ENCODE results near the gene TMEM82.

TMEM82 gene

DNA sequence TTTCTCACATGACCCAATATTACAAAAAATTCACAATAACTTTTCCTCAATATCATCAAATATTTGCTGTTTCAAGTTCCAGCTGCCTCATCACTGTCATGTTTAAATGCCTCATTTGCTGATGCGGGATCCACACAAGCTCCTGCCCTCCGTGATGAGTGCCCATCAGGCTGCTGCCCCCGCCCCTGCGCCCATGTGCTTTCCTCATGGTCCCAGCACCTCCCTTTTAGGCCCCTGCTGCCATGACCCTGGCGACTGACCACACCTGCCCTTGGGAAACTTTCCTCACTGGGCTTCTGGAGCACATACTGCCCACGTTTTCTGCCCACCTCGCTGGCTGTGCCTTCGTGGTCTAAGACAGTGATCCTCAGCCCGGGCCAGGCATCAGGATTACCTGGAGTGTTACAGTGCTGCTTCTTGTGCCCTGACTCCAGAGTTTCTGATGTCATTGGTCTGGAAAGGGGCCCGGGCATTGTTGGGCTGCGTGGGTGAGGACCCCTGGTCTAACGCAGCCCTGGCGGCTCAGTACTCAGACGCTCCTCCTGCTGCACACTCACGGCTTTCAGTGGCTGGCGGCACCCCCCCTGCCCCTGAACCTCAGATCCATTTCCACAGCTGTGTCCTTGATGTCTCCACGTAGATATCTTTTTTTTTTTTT is 37.6 kb upstream of the TMEM82 start:
- Histone ChIP-seq H3K9ac (ENCODE audit: low read length) (no peak overlapping the region), H3K79me2 (ENCODE audit: low read length) (peaks cover 65% of the 10 kb centered on the region), H3K4me2 (ENCODE audit: low read length) (no peak overlapping the region)

DNA sequence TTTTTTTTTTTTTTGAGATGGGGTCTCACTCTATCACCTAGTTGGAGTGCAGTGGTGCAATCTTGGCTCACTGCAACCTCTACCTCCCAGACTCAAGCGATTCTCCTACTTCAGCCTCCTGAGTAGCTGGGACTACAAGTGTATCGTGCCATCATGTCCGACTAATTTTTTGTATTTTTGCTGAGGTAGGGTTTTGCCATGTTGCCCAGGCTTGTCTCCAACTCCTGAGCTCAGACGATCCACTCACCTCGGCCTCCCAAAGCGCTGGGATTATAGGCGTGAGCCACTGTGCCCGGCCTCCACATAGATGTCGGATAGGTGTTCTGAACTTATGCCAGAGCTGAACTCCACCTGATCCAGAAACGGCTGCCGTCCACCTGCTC is 37.1 kb upstream of the TMEM82 start:
- Histone ChIP-seq H3K36me3 (replicated peaks; ENCODE audit: low read depth, low read length) (peaks cover 14% of the 10 kb centered on the region), H3K27me3 (ENCODE audit: low read depth, low read length) (no peaks in the 10 kb centered on the region), H3K79me2 (ENCODE audit: low read length) (peaks cover 61% of the 10 kb centered on the region), H3K4me1 (ENCODE audit: low read length) (no peaks in the 10 kb centered on the region), H3K4me3 (ENCODE audit: low read length) (no peak overlapping the region), H4K20me1 (ENCODE audit: insufficient read depth, low read length) (peaks cover 15% of the 10 kb centered on the region), H3K9me3 (ENCODE audit: insufficient read depth, low read length) (no peaks in the 10 kb centered on the region), H2AFZ (ENCODE audit: low read depth, low read length) (no peak overlapping the region), H3K9ac (ENCODE audit: low read length) (no peak overlapping the region), H3K27ac (ENCODE audit: low read length) (no peak overlapping the region), H3K4me2 (ENCODE audit: low read length) (no peak overlapping the region)
- TF ChIP-seq EZH2phosphoT487 (IDR thresholded peaks at IDR 0.05; ENCODE audit: low read depth): no peak
- TF ChIP-seq, protein P1, sequence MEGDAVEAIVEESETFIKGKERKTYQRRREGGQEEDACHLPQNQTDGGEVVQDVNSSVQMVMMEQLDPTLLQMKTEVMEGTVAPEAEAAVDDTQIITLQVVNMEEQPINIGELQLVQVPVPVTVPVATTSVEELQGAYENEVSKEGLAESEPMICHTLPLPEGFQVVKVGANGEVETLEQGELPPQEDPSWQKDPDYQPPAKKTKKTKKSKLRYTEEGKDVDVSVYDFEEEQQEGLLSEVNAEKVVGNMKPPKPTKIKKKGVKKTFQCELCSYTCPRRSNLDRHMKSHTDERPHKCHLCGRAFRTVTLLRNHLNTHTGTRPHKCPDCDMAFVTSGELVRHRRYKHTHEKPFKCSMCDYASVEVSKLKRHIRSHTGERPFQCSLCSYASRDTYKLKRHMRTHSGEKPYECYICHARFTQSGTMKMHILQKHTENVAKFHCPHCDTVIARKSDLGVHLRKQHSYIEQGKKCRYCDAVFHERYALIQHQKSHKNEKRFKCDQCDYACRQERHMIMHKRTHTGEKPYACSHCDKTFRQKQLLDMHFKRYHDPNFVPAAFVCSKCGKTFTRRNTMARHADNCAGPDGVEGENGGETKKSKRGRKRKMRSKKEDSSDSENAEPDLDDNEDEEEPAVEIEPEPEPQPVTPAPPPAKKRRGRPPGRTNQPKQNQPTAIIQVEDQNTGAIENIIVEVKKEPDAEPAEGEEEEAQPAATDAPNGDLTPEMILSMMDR (IDR thresholded peaks at IDR 0.05; ENCODE audit: low read depth, low read length): no peak

More for the DNA sequence above, 37.6 kb upstream of the TMEM82 start:
- Histone ChIP-seq H3K9me3 (ENCODE audit: insufficient read depth, low read length) (no peaks in the 10 kb centered on the region), H3K27me3 (ENCODE audit: low read depth, low read length) (no peaks in the 10 kb centered on the region), H3K36me3 (replicated peaks; ENCODE audit: low read depth, low read length) (peaks cover 14% of the 10 kb centered on the region), H3K27ac (ENCODE audit: low read length) (no peak overlapping the region), H3K4me3 (ENCODE audit: low read length) (no peak overlapping the region), H3K4me1 (ENCODE audit: low read length) (no peaks in the 10 kb centered on the region), H4K20me1 (ENCODE audit: insufficient read depth, low read length) (peaks cover 17% of the 10 kb centered on the region), H2AFZ (ENCODE audit: low read depth, low read length) (no peak overlapping the region)
- TF ChIP-seq, protein P1 (IDR thresholded peaks at IDR 0.05; ENCODE audit: low read depth, low read length): no peak
- no peak for TF ChIP-seq EZH2phosphoT487 (IDR thresholded peaks at IDR 0.05; ENCODE audit: low read depth)

DNA sequence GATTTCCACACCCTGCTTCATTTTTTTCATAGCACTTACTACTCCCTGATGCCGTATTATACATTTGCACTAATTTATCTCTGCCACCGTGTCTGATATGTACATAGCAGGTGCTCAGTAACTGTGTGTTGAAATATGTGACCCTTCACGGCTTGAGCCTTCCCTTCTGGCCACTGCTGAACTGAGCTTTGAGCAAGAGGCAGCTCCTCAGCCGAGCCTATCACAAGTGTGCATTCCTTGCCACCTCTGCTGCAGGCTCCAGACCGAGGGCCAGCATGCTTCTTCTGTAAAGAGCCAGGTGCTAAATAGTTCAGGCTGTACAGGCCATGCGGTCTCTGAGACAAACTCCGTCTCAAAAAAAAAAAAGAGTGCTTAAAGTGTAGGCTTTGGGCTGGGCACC is 35.5 kb upstream of the TMEM82 start:
- Histone ChIP-seq H3K79me2 (ENCODE audit: low read length) (peaks cover 57% of the 10 kb centered on the region), H3K9ac (ENCODE audit: low read length) (no peak overlapping the region), H3K27me3 (ENCODE audit: low read depth, low read length) (no peaks in the 10 kb centered on the region), H2AFZ (ENCODE audit: low read depth, low read length) (no peak overlapping the region), H4K20me1 (ENCODE audit: insufficient read depth, low read length) (peaks cover 11% of the 10 kb centered on the region; the same call in 1 of the 2 replicates), H3K9me3 (ENCODE audit: insufficient read depth, low read length) (no peaks in the 10 kb centered on the region), H3K36me3 (replicated peaks; ENCODE audit: low read depth, low read length) (peaks cover 14% of the 10 kb centered on the region), H3K27ac (ENCODE audit: low read length) (no peak overlapping the region), H3K4me3 (ENCODE audit: low read length) (no peak overlapping the region), H3K4me1 (ENCODE audit: low read length) (no peaks in the 10 kb centered on the region), H3K4me2 (ENCODE audit: low read length) (no peak overlapping the region)
- TF ChIP-seq, protein P1 (IDR thresholded peaks at IDR 0.05; ENCODE audit: low read depth, low read length): no peak
- TF ChIP-seq EZH2phosphoT487 (IDR thresholded peaks at IDR 0.05; ENCODE audit: low read depth): no peak

DNA sequence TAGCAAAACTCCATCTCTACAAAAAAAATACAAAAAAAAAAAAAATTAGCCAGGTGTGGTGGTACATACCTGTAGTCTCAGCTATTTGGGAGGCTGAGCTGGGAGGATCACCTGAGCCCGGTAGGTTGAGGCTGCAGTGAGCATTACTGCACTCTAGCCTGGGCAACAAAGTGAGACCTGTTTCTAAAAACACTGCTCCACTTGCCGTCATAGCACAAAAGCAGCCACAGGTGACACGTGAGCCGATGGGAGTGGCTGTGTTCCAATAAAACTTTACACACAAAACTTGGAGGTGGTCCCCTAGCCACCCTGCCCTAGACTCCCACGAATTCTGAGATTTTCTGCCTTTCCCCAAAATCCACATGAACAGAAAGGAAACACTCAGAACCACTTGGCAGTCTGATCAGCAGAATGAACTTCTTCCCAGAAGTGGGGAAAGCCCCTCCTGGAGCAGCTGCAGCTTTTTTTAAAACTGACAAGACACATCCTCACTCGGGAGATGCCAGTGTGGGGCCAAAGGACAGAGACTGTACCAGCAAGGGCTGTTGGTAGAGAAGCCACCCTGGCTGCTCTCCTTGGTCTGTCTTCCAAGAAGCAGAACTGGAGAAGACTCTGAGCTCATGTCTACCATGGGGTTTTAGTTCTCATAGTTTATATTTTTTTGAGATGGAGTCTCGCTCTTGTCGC is 34.9 kb upstream of the TMEM82 start:
- TF ChIP-seq, protein P1 (IDR thresholded peaks at IDR 0.05; ENCODE audit: low read depth, low read length): no peak
- TF ChIP-seq EZH2phosphoT487 (IDR thresholded peaks at IDR 0.05; ENCODE audit: low read depth): no peak

More for the DNA sequence above, 34.9 kb upstream of the TMEM82 start:
- Histone ChIP-seq H3K79me2 (ENCODE audit: low read length) (peaks cover 55% of the 10 kb centered on the region), H4K20me1 (ENCODE audit: insufficient read depth, low read length) (peaks cover 16% of the 10 kb centered on the region; the same call in 1 of the 2 replicates), H3K27me3 (ENCODE audit: low read depth, low read length) (no peaks in the 10 kb centered on the region), H2AFZ (ENCODE audit: low read depth, low read length) (no peak overlapping the region), H3K9ac (ENCODE audit: low read length) (no peak overlapping the region), H3K4me2 (ENCODE audit: low read length) (no peak overlapping the region), H3K9me3 (ENCODE audit: insufficient read depth, low read length) (no peaks in the 10 kb centered on the region), H3K27ac (ENCODE audit: low read length) (no peak overlapping the region), H3K4me1 (ENCODE audit: low read length) (no peaks in the 10 kb centered on the region), H3K4me3 (ENCODE audit: low read length) (no peak overlapping the region), H3K36me3 (replicated peaks; ENCODE audit: low read depth, low read length) (peaks cover 14% of the 10 kb centered on the region)
